NCI-H1436 treated with DMSO at 0.1 percent for 48 hours (cell line): ENCODE measurements around the gene YWHAH.

Source experiments
- DNase-seq: peaks from one replicate; lab custom pipeline; 2025; lab: John Stamatoyannopoulos, UW

The YWHAH gene

DNA sequence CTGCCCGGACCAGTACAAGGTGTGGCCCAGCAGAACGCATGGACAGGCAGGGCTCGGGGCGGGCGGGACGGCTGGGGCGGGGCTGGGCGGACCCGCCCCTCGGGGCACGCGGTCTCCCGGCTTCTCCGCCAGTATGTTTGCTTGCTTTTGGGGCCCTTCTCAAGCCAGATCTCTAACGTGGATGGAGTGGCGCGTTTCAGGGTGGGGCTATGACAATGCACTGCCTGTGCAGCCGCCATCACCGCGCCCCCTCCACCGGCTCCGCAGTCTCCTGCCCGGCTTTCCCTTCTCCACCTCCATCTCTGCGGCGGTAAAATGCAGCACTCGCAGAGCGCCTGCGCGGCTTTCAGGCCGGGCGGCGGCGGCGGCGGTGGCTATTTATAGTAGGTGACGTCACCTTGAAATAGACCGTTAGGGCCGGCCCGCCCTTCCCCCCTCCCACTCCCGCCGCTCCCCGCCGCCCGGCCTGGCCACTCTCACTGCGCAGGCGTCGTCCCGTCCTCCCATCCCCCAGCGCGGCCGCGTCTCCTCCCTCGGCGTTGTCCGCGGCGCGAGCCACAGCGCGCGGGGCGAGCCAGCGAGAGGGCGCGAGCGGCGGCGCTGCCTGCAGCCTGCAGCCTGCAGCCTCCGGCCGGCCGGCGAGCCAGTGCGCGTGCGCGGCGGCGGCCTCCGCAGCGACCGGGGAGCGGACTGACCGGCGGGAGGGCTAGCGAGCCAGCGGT, at the start of gene YWHAH:
Gene YWHAH (plus strand): TSS at position 558 of the 722 bp plus-strand sequence. CDS start 199 bp downstream, outside the sequence.
- DNase-seq = peak; percentile 78

GRCh38 chr22:31895411-31896123, 48.8 kb upstream of the YWHAH start:
- no peak for DNase-seq

DNA sequence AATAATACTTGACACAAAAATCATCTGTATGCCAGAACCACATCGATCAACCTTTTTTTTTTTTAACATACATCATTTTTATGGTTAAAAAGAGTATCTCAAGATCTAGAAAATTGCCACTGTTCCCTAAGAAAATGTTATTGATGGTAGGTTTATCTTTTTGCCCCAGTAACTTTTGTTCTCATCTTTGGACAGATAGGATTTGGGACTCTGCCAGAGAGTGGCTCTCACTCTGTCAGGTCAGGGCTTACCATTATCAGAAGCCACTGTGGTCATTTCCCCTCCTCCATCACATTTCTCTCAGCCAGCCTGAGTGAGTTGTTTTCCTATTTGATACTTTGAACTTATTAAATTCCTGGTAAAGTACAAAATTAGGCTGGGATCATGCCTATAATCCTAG, 47.9 kb upstream of the YWHAH start:
- DNase-seq = no peak

GRCh38 chr22:31897842-31898805, 46.2 kb upstream of the YWHAH start:
- DNase-seq = no peak

DNA sequence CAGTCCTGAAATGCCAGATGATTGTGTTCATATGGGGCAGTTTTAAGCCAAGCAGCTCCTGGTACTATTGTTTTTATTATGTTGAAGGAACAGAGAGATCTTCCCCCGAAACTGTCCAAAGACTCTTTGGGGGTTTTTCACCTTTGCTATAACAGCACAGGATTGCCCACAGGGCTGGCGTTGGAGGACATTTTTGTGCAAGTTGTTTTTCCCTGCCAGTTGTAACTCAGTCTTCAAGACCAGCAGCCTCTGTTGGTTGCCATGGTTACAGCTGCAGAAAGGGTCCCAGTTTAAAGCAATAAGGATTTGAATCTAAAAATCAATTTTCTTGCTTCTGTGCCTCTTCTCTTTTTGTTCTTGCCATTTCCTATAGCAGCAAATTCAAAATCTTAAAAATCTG, 45.4 kb upstream of the YWHAH start:
- no peak for DNase-seq

GRCh38 chr22:31899669-31900068, 44.7 kb upstream of the YWHAH start:
- no peak for DNase-seq

DNA sequence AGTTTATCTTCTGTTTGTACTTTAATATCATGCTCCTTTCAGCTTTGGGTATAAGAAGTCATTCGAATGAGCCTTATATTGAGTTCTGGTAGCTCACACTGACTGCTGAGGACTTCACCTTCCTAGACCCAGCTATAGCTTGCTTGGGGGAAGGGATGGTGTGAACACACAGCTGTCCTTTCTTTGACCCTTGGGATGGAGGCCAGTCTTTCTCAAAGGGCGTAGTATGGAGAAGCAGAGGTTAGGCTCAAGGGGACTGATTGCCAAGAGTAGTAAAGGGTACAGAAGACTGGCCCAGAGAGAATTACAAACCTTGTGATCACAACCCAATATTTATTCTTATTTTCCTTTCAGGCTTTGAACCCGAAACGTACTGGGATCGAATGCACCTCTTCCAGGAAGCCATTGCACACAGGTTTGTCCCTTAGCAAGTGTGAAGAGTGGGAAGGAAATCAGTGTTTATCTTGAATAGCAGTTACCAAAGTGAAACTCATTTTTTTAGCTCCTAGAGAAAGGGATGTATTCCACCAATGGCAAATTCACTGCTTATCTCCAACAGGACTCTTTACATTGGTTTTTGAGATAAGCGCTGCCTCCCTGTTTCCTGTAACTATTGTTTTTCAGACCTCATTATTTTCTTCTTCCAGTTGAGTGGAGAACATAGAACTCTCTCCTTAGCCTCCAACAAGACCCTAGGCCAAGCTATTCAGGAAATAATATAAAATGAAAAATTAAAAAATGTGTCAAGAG, 42.8 kb upstream of the YWHAH start:
- no peak for DNase-seq

DNA sequence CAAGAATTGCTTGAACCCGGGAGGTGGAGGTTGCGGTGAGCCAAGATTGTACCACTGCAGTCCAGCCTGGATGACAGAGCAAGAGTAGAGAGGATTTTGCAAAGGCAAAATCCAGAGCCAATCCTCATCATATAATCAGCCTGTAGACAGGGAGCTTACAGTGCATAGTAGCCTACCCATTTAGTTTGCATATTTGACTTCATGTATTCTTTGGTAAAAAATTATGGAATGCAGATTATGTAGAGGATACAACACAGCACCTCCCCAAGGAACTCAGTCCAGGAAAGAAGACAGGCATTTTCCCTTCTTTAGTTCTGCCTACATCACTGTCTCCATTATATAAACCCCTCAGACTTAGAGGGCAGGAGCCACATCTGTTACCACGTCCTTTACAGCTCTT, 39.7 kb upstream of the YWHAH start:
- DNase-seq = no peak

DNA sequence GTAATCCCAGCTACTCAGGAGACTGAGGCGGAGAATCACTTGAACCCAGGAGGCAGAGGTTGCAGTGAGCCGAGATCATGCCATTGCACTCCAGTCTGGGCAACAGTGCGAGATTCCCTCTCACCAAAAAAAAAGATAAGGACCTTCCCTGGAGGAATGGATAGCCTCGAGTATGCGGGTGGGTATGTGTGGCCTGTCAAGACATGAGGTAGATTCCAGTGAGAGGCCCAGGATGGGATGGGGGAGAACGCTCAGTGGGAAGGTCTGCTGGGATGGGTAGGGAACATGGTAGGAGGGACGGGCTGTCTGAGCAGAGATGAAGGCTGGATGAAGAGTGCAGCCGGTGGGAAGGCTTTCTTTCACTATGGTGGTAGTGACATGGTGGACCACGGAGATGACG, 39.0 kb upstream of the YWHAH start:
- DNase-seq = no peak

DNA sequence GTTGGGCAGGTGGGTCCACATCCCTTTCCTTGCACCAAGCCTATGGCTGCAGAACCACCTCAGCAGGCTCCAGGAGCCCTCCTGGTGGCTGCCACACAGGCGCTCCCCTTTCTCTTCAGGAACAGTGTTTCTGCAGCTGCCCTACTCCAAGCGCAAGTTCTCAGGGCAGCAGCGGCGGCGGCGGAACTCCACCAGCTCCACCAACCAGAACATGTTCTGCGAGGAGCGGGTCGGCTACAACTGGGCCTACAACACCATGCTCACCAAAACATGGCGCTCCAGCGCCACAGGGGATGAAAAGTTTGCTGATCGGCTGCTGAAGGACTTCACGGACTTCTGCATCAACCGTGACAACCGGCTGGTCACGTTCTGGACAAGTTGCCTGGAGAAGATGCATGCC, 38.2 kb upstream of the YWHAH start:
- no peak for DNase-seq

DNA sequence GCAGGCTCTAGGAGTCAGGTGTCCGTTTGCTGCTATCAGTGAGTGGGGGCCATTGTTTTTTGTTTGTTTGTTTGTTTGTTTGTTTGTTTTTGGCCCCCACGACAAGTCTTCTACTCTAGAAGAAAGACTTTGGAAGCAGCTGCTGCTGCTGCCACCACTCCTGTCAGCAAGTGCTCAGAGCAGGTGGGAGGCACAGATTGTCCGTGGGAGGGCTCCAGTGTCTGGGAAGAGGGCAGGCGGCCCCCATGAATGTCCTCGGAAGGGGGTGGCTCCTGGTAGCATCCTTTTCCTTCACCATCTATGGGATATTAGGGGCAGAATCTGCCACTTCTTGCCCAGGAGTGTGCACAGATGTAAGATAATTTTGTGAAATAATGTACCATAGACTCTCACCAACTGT, 37.8 kb upstream of the YWHAH start:
- no peak for DNase-seq

GRCh38 chr22:31909977-31910376, 34.4 kb upstream of the YWHAH start:
- no peak for DNase-seq

DNA sequence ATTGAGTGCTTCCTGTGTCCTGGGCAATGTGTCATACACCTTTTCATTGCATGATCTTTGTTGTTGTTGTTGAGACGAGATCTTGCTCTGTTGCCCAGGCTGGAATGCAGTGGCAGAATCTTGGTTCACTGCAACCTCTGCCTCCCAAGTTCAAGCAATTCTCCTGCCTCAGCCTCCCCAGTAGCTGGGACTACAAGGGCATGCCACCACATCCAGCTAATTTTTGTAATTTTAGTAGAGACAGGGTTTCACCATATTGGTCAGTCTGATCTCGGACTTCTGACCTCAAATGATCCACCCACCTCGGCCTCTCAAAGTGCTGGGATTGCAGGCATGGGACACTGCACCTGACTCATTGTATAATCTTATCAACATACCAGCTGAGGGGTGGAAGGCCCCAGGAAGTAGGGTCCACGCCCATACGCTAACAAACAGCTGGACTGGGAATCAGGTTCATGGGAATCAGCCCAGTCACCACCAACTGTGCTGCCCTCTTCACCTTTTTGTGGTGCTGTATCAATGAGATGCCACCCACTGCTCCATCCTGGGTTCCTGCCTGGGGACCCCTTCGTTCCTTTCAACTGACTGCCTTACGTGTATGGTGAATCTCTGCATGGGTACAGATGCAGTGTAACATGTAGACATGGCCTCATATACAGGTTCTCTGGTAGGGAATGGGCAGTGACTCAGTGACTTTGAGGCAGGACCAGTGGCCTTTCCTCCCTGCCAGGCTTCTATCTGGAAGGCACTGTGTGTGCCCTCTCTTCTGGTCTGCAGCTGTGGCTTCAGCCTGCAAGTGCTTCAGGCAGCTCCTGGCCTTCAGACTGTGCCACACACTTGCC, 32.5 kb upstream of the YWHAH start:
- DNase-seq = no peak

DNA sequence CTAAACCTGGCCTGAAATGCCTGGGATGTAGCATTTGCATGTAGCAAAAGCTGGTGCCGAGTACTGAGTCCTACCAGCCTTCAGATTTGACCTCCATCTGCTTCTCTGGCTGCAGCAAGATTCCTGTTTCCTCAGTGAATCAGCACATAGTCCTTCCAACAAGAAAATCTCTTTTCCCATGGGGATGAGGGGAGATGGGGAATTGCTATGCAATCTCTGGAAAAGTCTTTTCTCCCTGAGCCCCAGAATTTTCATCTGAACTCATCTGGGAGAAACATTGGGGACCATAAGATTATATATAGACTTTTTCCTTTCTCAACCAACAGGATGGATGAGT, 32.0 kb upstream of the YWHAH start:
- DNase-seq = no peak

DNA sequence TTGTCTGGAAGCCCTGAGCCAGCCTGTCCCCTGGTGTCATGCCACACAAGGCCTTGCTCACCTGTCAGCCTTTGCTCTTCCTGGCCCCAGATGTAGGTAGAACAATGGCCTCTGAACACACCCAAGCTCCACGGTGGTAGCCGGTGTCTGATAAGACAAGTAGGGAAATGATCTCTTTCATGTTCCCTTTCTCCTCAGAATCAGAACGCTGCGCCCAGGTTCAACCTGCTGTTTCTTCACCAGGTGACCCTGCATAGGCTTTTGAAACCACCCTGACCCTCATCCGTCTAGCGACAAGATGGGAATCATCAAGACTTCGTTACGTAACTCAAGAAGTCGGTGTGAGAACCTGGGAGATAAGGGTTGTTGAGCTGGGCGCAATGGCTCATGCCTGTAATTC, 28.7 kb upstream of the YWHAH start:
- no peak for DNase-seq

GRCh38 chr22:31917227-31917921, 27.0 kb upstream of the YWHAH start:
- DNase-seq = no peak

- DNase-seq = no peak
Observed at GRCh38 chr22:31919730-31920129, 24.6 kb upstream of the YWHAH start.

DNA sequence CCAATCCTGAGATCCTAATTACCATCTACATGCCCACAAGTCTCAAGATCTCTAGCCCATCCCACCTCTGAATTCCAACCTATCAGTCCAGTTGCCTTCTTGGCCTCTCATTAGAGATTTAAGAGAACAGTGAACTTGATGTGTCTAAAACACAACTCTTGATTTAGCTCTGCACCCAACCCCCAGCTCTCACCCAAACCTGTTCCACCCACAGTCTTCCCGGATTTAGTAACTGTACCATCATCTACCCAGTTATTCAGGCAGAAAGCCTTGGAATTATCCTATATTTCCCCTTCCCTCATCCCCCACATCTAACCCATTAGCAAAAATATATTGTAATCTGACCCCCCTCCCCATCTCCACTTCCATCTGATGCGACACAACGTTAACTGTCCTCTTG, 24.0 kb upstream of the YWHAH start:
- DNase-seq = no peak

GRCh38 chr22:31921106-31921505, 23.2 kb upstream of the YWHAH start:
- DNase-seq = no peak

DNA sequence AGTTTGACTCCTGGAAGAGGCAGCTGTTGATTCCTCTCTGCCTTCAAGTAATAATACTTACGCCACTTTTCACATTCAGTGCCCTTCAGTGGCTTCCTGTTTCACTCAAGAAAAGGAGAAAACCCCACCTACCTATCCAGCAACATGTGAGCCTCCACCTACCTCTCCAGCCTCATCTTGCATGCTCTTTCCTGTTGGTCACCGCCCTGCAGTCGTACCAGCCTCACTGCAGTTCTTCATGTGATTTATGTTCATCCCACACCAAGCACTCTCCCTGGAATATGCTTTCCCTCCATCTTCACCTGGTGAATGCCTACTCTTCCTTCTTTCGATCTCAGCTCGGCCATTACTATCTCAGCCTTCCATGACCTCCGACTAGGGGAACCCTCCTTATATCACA, 21.8 kb upstream of the YWHAH start:
- no peak for DNase-seq
